GM19463 (cell line): ENCODE data around the gene DCLK1.

Source experiments
- ATAC-seq: cut with Tn5 transposase; IDR thresholded peaks from one replicate; pipeline ENCODE4 v1.9.1; 2021; ENCODE audit warnings: mild to moderate bottlenecking, moderate library complexity; ENCODE audit not compliant: unreplicated experiment

Gene DCLK1

GRCh38 chr13:35836446-35836845 lies 294.7 kb downstream of the DCLK1 start:
- no peak for ATAC-seq

GRCh38 chr13:35835989-35836388 lies 295.2 kb downstream of the DCLK1 start:
- ATAC-seq, result no peak

- no peak for ATAC-seq
Observed at GRCh38 chr13:35833608-35834275, 297.4 kb downstream of the DCLK1 start.

- no peak for ATAC-seq
Observed at GRCh38 chr13:35833031-35833430, 298.2 kb downstream of the DCLK1 start.

GRCh38 chr13:35832551-35832950 lies 298.6 kb downstream of the DCLK1 start:
- ATAC-seq, result no peak

- no peak for ATAC-seq
Observed at GRCh38 chr13:35830850-35831450, 300.2 kb downstream of the DCLK1 start.

GRCh38 chr13:35826626-35827254 lies 304.4 kb downstream of the DCLK1 start:
- no peak for ATAC-seq

GRCh38 chr13:35824825-35825224 lies 306.4 kb downstream of the DCLK1 start:
- ATAC-seq, result no peak

GRCh38 chr13:35824395-35824794 lies 306.8 kb downstream of the DCLK1 start:
- ATAC-seq, result no peak

- ATAC-seq, result no peak
Observed at GRCh38 chr13:35822666-35823065, 308.5 kb downstream of the DCLK1 start.

- ATAC-seq, result no peak
Observed at GRCh38 chr13:35818633-35819067, 312.5 kb downstream of the DCLK1 start.

- ATAC-seq, result no peak
Observed at GRCh38 chr13:35817642-35818607, 313.3 kb downstream of the DCLK1 start.

GRCh38 chr13:35814605-35815011 lies 316.6 kb downstream of the DCLK1 start:
- ATAC-seq, result no peak

- no peak for ATAC-seq
Observed at GRCh38 chr13:35812736-35813135, 318.4 kb downstream of the DCLK1 start.

- ATAC-seq, result no peak
Observed at GRCh38 chr13:35810321-35810720, 320.9 kb downstream of the DCLK1 start.

GRCh38 chr13:35808846-35809245 lies 322.3 kb downstream of the DCLK1 start:
- ATAC-seq, result no peak

- ATAC-seq, result no peak
Observed at GRCh38 chr13:35804901-35805300, 326.3 kb downstream of the DCLK1 start.

GRCh38 chr13:35797991-35798390 lies 333.2 kb downstream of the DCLK1 start:
- ATAC-seq, result no peak

- ATAC-seq, result no peak
Observed at GRCh38 chr13:35797244-35797643, 333.9 kb downstream of the DCLK1 start.

GRCh38 chr13:35796623-35797022 lies 334.6 kb downstream of the DCLK1 start:
- no peak for ATAC-seq

GRCh38 chr13:35794734-35795389 lies 336.3 kb downstream of the DCLK1 start:
- ATAC-seq, result no peak
